RPMI7951 (cell line): ENCODE measurements around the gene UBQLN3. TPM values are rescaled to one million over a fixed set of nuclear protein-coding genes. Genes with fewer than 3 reads are reported as not detected.

Source experiments
- DNase-seq: peaks from one replicate; pipeline ENCODE4 v3.0.0-alpha.2; 2012; ENCODE audit warnings: low read depth
- total RNA-seq: library from RNA; depleted of rRNA; stranded (reverse); fragments of >200 nt; shearing (Covaris generic); gene quantifications from 2 replicates; pipeline ENCODE4 v1.2.3, GENCODE V29; 2014; rRNA removed

The UBQLN3 gene
- total RNA-seq = not detected in 2 replicates

DNA sequence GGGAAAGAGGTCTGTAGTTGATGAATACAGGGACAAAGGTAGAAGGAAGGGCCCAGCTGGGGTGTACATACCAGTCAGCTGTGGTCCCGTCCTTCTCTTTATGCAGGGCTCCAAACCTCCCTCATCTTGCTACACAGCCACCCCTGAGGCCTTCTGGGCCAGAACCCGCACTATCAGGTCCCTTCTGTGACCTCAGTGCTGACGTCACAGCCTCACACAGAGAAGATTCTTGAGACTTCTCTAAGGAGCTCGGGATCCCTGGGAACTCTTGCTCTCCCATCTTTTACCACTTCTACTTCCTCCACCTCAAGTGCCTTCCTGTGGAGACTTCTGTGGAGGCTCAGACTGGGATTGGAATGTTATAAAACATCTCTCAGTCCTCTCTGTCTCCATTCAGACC, at the start of gene UBQLN3:
Gene UBQLN3 (minus strand): TSS at position 155 of the 400 bp plus-strand sequence. CDS start 399 bp downstream, outside the sequence.
- no peak for DNase-seq

DNA sequence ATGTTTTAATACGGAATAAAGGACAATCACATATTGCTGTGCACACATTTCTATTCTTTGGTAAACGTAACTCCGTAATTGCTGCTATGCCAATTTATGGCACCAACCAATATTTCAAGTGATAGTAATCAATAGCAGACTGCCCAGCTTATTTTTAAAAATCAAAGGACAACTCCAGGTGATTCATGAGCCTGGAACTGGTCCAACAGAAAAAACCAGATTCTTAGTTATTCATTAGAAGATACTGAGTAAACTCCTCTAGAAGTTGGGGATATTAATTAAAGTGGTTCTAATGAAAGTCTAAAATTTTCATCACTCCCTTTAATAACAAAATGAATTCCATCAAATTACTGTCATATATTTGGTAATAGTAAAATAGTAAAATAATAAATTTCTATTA, 48.0 kb upstream of the UBQLN3 start:
- no peak for DNase-seq

DNA sequence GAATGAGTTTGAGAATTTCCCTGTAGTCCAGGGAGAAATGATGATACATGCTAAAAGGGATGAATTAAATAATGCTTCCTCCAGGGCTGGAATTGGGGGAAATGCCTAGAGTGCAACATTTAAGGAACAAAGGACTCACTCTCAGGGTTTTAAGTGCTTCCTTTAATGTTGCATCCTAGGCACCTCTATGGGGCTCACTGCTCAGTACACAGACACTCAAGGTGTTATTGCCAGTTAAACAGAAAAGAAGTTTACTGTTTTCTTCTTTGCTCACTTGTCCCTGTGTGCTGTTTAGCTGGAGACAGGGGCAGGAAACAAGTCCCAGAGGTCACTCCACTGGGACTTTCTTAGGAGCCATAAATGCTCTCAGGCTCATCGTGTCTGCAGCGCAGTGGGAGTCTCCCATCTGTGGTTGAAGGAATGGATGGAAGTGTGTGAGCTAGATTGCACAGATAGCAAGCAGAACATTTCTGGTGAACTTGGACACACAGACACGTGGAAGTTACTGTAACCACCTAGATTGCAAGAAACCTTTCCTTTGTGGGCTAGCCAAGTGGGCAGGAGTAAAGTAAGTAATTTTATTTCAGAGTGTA, 46.9 kb upstream of the UBQLN3 start:
- no peak for DNase-seq

DNA sequence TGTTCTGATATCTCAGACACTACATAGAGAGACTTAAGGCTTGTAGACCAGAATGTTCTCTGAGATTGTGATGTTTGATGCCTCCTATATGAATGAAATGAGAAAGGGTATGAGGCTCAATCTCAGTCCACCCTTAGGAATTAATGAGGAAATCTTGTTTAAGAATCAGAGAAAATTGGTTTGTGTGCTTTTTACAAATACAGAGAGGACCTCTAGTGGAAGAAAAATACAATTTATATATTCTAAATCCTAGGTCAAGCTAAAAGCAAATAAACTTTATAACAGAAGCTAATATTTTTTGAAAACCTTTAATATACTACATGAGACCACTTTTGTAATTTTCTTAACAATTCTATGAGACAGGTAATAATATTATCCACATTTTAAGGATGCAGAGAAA, 43.6 kb upstream of the UBQLN3 start:
- DNase-seq = no peak

DNA sequence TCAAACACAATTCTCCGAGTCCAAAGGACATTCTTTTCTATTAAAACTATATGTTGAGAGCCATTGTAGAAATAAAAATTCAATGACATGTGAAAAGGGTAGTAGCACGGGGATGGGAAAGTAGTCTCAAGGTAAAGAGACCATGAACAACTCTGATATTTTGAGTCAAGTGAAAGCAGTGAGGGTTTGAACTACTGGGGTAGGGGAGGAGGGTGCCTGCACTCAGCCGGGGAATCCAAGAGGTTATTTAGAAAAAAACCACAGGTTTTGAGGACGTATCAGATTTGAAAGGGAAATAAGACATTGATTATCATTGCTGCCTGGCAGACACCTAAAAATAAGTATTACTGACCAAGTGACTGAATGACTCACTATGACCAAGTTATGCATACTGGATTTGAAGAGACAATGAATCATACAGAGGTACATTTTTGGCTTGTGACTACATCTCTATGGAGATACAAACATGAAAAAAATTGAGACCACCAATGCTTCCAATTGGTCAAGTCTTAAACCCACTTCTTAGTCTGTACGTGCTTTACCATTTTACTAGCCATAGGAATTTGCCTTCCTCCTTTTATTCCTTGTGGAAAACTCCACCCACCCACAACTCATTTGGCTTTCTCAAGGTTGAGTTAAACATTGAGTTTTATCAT, 40.8 kb upstream of the UBQLN3 start:
- DNase-seq = peak; percentile 52

DNA sequence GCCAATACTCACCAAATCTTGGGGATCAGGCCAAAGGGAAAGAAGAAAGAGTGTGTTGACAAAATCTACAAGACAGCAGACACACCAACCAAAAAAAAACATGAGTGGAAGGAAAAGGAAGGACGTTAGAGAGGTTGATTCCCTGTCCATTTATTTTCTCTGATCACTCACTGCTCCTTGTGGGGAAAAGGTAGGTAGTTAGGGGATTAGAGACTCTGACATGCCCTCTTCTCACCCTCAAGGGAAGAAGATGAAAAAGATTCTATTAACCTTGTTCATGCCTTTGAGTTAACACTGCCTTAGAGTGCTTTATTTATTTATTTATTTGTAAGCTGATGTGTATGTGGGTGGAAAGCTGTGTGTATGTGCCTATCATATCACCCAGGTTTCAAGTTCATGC, 38.7 kb upstream of the UBQLN3 start, which contains the start of gene OR52H1:
Gene OR52H1 (minus strand): TSS at position 101 of the 400 bp plus-strand sequence. CDS start 3,035 bp downstream, outside the sequence.
- no peak for DNase-seq

DNA sequence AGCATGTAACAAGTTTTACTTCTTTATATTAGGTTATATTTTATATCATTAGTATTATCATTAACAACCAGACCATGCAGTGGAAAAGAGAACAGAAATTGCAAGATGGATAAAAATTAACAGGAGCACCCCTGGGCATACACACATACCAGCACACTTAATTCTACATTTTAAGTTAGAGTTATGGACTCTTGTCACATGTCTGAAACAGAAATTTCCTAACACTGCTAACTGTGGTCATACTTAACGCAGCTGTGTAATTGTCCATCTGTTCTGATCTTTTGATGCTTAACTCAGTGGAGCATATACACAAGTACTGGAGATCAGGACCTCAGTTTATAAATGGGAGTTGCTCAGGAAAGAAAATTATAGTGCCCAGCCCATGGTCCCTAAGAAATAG, 38.2 kb upstream of the UBQLN3 start:
- no peak for DNase-seq

DNA sequence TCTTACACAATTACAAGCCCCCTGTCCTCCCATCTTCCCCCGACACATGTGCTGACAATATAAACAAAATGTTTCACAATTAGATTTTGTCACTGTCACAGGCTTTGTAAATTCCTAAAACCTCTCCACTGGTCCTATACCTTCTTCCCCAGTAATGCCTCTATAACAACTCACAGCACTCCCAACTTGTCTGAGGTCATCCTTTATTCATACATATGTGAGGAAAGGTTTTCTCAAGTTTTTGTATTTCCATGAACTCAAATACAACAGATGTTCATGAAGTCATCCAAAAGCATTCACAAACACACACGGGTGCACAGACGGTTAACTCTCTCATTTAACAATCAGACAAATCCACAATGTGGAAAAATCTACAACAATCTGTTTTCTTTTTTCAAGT, 36.7 kb upstream of the UBQLN3 start:
- DNase-seq = no peak

DNA sequence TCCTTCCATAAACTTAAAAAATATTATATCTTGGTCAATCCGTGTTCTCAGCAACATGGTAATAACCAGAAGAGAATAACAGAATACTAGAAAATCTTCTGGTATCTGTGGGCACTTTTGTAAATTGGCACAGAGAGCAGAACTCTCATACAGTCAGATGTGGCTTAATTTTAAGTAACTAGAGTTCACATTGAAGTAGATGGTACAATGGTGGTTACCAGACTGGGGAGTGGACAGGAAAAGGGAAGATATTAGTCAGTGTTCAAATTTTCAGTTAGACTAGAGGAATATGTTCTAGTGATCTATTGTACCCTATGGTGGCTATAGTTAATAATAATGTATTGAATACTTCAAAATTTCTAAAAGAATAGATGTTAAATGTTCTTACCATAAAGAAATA, 31.7 kb upstream of the UBQLN3 start:
- DNase-seq = no peak

DNA sequence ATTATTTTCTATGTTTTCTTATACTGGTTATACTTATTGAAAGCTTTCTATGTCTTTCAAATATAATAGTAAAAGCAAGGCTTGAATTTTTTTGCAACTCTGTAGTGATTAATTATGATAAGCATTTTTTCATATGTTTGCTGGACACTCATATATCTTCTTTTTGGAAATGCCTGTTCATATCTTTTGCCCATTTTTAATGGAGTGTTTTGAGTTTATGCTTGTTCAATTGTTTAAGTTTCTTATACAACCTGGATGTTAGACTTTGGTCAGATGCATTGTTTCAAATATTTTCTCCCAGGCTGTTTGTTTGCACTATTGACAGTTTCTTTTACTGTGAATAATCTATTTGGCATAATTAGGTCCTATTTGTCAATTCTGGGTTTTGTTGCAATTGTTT, 26.7 kb upstream of the UBQLN3 start:
- no peak for DNase-seq

DNA sequence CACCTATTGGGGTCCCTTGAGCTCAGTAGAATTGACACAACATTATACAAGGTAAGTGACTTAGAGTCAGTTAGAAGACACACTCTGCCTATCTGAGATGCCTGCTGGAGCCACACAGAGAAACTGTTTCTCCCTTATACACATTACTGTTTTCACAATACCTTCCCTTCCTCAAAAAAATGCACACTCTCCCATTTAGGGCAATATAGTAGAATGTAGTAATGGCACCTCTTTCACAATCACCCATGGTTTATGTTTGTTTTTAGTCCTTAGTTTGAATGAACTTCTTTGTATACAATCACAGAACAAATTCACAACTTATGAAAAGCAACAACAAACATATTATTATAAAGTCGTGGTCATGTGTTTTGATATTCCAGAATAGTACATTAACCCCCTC, 24.3 kb upstream of the UBQLN3 start:
- DNase-seq = no peak

DNA sequence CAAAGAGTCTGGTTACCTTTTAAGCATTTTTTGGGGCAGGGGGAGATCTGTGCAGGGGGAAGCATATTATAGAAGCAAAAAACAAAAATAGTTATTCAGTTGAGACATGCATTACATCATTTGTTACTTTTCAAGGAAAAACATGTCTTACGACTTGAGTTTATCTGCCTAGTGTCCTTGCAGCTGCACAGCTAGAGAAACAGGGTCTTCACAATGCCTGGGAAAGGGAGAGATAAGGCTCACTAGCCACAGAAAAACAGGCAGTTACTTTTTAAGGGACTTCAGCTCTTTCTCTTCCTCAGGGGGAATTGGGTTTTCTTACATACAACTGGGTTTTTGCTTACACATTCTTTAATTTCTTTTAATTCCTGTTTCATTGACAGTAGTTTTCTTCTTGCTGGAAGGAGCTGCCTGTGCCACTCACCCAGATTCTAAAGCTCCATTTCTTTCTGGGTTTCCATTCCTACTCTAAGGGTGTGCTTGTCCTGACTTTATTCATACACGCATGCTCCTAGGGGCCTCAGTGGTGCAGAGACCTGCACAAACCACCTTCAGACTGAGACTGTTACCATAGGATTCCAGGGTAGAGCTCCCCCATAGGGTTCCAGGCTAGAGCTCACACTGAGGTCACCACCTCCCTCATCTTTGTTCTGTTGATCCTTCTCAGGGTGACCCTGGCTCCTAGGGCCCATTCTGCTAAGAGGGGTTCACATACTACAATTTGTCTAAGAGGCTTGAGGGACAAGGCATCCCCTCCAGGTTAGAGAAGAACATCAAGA, 21.5 kb upstream of the UBQLN3 start:
- DNase-seq = no peak

DNA sequence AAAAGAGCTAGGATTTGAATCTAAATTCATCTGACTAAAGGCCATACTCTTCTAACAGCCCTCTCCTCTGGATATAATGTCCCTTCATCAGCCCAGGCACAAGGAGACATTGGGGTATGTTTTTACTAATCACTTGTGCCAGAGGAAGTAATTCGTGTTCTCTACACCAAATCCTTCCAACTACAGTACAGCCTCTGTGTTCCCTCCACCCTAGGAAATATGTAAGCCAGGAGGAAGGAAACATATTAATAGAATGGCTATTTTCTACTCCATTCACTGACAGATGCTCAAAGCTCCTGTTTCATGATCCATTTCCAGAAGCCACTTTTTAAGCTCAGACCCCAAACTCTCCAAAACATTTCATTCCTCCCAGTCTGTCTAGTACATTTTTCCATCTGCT, 18.7 kb upstream of the UBQLN3 start:
- DNase-seq = no peak

DNA sequence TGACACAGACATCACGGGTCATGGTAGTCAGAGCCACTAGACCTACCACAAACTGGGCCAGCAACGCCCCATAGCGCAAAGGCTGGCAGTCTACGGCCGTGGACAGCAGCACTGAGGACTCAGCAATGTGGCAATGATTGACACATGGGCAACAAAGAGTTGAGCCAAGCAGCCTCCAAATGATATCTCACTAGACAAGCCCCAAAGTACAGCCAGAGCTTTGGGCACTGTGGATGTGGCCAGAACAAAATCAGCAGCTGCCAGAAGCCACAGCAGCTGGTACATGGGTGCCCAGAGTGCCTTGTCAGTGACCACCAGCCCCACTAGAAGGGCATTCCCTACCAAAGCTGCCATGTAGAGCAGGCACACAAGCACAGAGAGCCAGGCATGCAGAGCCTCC, 18.0 kb upstream of the UBQLN3 start:
- no peak for DNase-seq

DNA sequence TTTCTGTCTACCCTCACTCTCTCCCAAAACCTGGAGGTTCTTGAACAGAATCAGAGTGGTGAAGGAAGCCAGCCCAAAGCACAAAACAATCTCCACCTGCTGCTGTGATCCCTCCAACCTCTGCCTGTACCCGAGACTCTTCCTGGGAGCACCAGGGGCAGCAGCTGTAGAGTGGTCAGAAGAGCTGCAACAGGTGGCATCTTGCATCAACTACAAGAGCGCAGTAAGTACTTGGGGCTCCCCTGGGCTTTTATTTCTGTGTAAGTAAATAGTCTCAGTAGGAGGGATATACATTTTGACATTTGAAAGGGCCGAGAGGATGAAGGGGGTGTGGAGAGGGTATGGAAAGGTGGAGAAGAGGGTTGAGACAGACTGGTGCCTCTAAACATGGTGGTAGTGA, 15.0 kb upstream of the UBQLN3 start:
- no peak for DNase-seq

DNA sequence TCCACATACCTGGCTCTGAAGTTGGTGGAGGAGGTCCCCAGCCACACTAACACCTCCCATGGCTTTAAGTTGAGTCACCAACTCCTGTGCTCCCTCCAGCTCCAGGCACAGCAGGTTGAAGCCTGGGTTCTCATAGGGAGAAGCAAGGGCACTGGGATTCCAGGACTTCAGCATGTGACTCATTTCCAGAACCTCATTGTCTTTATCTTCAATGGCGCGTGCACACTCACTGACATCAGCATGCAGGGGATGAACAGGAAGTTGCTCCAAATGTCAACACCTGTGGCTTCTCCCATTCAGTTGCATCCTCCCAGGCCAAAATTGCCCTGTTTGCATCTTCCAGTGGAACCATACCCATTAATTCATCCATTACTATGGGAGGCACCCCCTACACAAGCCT, 12.6 kb upstream of the UBQLN3 start:
- no peak for DNase-seq

DNA sequence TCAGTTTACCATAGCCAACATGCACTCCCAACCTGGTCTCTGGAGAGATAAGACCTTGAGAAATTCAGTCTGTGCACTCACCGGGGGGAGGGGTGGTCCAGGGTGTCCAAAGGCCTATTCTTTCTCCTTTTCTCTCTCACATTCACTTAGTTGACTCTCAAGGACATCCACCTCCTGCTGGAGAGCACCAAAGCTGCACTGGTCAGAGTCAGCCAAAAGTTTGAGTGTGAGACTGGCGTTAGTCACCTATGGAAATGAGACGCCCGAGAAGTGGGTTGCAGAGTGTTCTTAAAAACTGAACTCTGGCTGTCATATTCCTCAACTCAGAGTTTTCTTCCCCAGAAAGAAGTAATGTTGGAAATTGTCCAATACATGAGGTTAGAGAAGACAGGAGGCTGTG, 11.8 kb upstream of the UBQLN3 start:
- DNase-seq = no peak

DNA sequence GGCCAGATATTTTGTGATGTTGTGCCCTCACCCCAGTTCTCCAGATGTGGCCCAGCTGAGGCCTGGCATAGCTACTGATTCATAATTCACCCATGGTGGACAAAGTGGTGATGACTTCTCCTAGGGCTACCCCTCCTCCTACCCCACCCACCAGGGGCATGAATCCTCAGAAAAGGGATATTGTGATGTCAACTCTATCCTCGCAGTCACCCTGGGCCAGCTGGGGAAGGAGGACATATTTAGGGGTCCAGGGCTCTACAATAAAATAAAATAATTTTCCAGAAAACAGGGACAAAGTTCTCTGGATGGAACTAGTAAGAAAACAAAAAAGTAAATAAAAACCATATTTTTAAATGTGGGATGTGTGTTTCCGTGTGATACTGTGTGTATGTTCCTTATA, 6.8 kb upstream of the UBQLN3 start, which contains the start of gene UBQLNL:
Gene UBQLNL (minus strand): TSS at position 101 of the 400 bp plus-strand sequence. CDS start 258 bp downstream, outside the sequence.
- DNase-seq = no peak

DNA sequence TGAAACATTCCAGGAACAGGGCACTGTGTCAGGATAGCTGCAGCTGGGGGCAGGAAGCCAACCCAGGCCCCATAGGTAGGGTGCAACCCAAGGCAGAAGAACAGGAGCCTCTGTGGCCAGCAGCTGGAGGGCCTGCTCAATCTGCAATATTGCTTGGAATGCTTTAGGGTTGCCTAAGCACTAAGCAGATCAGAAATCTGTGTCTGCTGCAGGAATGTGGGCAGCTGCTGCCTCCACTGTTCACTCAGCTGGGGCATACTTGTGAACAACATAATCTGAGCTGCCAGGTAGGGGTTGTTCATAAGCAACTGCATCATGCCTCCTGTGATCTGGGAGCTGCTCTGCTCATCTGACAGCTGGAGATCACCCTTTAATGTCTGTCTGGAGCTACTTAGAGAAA, 5.1 kb upstream of the UBQLN3 start:
- no peak for DNase-seq

DNA sequence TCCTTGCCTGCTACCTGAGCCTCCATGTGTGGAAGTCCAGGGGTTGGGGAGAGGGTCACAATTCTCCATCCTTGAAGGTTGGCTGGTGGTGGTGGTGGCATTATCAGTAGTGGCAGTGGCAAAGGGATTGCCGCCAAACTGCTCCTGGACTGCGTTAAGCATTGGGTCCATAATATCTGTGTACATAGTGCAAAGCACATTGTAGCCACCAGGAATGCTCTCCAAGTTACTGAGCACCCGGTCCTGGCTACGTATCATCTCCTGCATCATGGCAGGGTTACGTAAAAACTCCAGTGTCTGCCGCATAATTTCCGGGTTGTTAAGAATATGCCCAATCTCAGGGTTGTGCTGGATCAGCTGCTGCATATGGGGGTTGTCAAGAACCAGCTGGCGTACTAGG, 1.2 kb downstream of the UBQLN3 start:
- DNase-seq = no peak

DNA sequence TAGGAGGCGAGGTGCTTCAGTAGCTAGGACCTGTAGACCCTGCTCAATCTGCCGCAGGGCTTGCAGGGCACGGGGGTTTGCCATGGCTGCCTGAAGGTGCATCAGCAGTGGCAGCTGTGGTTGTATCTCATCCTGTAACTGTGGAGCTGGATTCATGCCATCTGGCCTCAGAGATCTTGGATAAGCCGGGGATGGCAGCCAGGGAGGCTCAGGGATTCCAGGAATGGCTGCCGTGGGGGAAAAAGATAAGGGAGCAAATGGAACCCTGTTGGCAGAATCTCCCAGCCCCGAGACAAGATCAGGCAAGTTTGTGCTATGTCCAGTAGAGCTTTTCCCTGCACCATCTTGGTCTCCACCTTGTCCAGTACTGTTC, 1.8 kb downstream of the UBQLN3 start:
- DNase-seq = peak; percentile 3

DNA sequence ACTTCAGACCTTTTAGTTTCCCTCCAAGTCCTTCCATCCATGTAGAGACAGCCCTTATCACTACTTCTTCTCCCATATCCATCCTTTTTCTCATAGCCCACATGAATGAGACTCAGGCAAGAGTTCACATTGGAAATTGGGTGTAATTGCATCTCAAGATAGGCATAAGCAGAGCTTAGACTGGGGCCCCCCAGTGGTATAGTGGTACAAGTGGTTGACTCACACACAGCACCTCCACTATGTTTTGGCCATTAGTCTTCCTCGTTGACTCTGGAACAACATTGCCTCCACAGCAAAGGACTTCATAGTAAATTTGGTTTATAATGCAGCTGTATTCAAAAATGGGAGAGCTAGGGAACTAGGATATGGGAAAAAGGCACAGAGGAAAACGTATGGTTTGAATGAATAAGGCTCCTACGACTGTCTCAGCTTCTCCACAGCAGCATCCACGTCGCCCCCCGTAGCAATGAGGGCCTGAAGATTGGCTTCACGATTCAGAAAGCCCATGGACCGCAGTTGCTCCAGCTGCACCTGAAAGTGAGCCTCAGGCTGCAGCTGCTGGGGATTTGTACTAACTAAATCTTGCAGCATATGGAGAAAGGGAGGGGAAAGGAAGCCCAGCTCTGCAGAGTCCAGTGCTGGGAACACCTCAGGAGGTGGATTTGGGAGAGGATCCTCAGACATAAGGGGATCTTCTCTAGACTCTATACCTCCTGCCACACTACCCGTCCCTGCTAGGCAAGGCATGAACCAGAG, 2.4 kb downstream of the UBQLN3 start:
- no peak for DNase-seq
